ENCODE measurements around the gene SAMD9L. TPM values are rescaled to one million over a fixed set of nuclear protein-coding genes. Genes with fewer than 3 reads are reported as not detected.

Gene SAMD9L
- polyA plus RNA-seq, 5 donors: 10.4 to 19.8 (median 18.3) TPM

Other genes starting within 250 kb of the SAMD9L start
- 10 to 100 TPM in 3 of 5 donors, 1 to 10 TPM in 2; 6.4 to 12.5 (median 11.0) TPM for gene SAMD9, start 30.4 kb downstream of the SAMD9L start, polyA plus RNA-seq (ENCODE audit: insufficient read depth in 1 of 5, insufficient read length in 5 of 5, low replicate concordance in 1 of 5)
- gene HEPACAM2, start 78.1 kb upstream of the SAMD9L start, polyA plus RNA-seq (ENCODE audit: insufficient read depth in 1 of 5, insufficient read length in 5 of 5, low replicate concordance in 1 of 5): 1 to 10 TPM; 1.3 to 5.8 (median 2.5) TPM
- 10 to 100 TPM; 18.8 to 34.2 (median 29.8) TPM for gene VPS50, start 84.0 kb upstream of the SAMD9L start, polyA plus RNA-seq (ENCODE audit: insufficient read depth in 1 of 5, insufficient read length in 5 of 5, low replicate concordance in 1 of 5)